NCI-H2171 (cell line): ENCODE data around the gene EPN2.

ENCODE experiments used
- DNase-seq: peaks from one replicate; lab custom pipeline; 2025; lab: John Stamatoyannopoulos, UW

Gene EPN2

DNA sequence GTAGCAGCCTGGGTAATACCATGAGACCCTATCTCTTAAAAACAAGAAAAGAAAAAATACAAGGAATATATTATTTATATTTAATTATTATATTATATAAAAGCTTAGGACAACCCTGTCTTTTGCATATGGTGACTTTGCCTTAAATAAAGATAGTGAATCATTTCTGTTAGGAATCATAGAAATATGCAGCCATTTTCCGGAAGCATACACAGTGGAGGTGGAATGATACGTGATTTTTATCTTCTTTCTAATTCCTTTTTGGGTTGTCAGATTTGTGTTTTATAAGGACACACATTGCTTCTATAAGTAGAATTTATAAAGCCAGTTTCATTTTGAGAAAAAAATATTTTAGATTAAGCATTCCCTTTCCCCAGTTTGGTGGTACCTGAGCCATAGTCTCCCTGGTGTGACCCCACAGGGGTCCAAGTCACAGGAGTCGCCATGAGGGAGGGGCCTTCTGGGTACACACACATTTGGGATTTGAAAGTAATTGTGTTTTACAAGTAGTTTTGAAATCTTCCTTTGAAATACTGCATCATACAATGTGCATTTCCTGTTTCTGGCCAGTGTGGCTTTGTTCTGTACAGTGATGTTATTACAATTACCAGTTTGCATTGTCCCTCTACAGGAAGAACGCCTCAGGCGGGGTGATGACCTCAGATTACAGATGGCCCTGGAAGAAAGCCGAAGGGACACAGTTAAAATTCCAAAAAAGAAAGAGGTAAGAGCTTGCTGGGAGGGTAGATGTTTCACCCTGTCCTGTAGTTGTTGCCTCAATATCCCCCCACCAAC lies 74.5 kb downstream of the EPN2 start:
- DNase-seq, result no peak

- DNase-seq, result no peak
These were observed 75.2 kb downstream of the EPN2 start for GRCh38 chr17:19312406-19312805.

DNA sequence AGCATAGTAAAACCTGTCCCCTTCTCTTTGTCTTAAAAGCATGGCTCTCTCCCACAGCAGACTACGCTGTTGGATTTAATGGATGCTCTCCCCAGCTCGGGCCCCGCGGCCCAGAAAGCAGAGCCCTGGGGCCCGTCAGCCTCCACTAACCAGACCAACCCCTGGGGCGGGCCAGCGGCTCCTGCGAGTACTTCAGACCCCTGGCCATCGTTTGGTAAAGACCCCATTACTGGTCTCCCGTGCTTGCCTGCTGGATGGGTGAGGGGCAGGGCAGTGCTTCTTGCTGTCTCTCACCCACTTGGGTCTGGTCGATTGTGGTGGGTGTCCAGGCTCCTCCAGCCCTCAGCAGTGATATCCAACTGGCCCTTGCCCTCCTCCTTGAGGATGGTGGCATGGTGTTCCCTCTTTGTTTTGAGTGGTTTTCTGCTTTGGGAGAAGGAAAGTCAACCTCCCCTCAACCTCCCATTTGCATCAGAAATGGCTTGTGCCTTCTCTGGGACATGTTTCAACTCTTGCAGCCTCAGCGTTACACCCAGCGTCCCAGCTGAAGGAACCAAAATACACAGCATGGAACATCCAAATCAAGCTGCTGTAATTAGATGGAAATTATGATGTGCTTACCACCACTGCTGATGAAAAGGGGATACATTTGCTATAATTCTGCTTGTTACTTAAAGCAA lies 76.0 kb downstream of the EPN2 start:
- no peak for DNase-seq

GRCh38 chr17:19313746-19314651 lies 76.8 kb downstream of the EPN2 start:
- DNase-seq, result no peak

DNA sequence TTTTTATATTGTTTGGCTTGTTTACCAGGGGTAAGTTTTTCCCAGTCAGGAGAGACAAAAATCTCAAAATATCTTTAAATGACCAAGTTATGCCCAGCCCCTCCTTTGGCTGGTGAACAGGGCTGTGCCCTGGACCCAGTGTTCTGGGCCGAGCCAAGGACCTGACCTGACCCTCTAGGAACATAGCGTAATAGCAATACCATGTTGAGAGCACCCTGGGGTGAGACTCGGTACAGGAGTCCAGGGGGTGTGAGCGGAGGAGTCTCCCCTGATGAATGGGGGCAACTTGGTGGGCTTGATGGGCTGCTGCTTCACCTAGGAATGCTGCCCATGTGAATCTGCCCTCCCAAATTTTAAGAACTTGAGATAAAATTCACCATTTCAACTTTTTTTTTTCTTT lies 77.9 kb downstream of the EPN2 start:
- DNase-seq, result no peak

DNA sequence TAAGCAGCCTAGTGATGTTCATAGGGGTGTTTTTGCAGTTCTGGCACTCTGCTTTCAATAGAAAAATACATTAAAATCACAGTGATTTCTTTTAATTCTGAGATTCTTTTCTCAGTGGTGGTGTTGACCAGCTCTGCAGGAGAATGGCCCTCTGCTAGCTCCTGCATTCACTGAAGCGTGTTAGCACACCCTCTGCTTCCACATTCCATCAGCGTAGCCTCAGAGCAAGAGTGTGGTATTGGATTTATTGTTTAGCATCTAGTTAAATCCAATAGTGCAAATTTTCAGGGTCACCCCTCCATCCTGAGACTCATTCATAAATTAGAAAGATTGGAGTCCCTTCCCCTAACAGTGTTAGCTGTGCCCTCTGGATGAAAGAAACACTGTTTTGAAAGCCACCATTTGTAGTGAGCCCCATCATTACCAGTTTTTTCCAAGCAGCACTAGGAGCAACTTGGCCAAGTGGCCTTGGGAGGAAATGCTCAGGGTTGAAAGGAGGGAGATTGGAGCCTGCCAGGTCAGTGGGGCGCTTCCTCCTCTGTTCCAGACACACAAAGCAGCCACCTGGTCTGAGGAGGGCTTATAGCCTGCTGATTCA lies 79.7 kb downstream of the EPN2 start:
- no peak for DNase-seq

- DNase-seq, result no peak
These were observed 80.4 kb downstream of the EPN2 start for GRCh38 chr17:19317359-19318095.

- DNase-seq, result no peak
These were observed 81.4 kb downstream of the EPN2 start for GRCh38 chr17:19318611-19319010.

DNA sequence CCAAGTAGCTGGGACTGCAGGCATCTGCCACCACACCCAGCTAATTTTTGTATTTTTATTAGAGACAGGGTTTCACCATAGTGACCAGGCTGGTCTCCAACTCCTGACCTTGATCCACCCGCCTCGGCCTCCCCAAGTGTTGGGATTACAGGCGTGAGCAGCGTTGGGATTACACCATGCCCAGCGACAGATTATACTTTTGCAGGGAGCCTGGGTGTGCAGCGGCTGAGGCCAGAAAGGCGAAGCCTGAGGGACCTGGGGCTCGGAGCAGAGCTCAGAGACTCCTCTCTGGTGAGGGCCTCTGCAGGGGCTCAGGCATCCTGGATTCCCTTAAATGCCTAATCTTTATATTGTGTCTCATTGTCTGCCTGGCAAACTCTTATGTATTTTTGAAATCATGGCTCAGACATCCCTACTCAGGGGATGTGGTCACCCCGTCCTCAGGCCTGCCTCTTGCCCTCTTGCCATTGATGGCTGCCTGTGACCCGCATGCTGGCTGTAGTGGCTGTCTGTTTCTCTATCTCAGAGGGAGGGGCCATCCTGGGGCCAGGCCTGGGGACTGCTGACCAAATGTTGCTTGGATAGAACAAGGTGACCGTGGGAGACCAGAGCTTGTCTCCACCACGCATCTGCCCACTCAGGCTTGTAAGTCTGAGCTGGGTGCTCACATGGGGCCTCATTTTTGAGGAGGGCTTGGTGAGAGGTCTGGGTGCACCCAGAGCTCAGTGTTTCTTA lies 82.8 kb downstream of the EPN2 start:
- DNase-seq, result no peak

- no peak for DNase-seq
These were observed 83.7 kb downstream of the EPN2 start for GRCh38 chr17:19320876-19321275.

DNA sequence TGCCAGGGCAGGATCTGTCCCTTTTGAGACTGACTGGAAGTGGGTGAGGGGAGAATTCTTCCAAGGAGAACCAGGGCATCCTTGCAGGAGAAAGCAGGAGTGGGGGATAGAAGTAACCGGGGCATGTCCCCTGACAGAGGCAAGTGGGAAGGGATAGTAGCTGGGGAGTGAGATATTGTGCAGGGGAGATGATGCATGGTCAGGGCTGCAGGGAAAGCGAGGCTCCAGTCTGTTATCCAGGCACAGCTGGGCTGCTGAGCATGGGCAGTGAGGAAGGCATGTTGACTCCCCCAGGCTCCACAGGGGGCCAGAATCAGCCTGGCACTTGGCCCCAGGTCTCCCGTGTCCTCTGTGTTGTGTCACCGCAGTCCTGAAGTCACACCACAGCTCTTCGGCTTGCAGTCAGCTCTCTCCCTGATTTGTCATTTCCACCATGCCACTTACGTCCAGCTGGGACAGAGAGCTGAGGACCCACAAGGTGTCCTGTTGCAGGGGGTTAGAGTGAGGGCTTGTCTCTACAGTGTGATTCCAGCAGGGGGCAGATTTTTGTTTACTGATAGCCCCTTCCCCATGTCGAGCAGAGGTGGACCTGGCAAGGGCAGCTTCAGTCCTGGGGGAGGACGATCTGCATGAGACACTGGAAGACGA lies 84.4 kb downstream of the EPN2 start:
- DNase-seq, result no peak

DNA sequence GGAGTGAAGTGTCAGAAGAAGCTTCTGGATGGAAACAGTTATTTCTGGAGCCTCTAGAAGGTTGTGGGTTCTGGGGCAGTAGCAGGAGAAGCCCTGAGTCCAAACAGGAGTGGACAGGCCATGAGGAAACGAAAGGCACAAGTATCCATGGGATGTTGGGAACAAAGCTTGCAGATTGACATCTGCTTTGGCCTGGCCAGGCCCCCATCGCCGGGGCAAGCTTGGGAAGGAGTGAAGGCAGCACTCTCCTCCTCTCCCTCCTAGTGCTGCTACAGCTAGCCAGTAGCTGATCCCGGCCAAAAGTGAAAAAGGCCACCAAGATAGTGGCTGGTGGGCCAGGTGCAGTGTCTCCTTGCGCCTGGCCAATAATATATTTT lies 85.0 kb downstream of the EPN2 start:
- DNase-seq, result no peak

GRCh38 chr17:19322861-19323260 lies 85.7 kb downstream of the EPN2 start:
- no peak for DNase-seq

DNA sequence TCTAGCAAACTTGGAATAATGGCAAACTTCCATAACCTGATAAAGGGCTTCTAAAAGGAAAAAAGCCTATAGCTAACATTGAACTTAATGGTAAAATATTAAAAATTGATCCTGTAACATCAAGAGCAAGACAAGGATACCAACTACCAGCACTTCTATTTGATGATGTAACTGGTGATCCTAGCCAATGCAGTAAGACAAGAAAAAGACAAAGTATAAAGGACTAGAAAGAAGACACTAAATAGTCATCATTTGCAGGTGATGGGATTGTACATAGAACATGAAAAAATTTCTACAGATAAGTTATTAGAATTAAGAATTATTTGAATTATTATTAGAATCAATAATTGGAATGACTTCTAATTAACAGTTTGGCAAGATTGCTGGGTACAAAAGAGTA lies 88.4 kb downstream of the EPN2 start:
- no peak for DNase-seq

DNA sequence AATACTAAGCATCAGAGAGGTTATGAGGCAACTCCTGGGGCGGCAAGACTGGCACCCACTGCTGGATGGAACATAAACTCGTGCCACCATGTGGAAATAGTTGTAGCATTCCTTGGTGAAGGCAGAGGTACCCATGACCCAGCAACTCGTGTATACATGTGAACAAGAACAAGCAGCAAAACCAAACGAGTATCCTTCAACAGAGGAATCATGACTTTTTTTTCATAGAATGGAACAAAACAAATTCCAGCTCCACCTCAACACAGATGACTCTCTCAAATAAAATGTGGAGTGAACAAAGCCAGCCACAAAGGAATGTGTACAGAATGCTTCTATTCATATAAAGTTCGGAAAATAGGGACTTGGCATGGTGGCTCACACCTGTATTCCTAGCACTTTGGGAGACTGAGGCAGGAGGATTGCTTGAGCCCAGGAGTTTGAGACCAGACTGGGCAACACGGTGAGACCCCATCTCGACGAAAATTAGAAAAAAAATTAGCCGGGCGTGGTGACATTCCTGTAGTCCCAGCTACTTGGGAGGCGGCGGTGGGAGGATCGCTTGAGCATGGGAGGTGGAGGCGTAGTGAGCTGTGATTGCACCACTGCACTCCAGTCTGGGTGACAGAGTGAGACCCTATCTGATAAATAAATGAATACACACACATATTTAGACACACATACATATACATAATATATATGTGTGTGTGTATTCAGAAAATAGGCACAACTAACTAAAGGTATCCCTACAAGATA lies 90.0 kb downstream of the EPN2 start:
- no peak for DNase-seq

DNA sequence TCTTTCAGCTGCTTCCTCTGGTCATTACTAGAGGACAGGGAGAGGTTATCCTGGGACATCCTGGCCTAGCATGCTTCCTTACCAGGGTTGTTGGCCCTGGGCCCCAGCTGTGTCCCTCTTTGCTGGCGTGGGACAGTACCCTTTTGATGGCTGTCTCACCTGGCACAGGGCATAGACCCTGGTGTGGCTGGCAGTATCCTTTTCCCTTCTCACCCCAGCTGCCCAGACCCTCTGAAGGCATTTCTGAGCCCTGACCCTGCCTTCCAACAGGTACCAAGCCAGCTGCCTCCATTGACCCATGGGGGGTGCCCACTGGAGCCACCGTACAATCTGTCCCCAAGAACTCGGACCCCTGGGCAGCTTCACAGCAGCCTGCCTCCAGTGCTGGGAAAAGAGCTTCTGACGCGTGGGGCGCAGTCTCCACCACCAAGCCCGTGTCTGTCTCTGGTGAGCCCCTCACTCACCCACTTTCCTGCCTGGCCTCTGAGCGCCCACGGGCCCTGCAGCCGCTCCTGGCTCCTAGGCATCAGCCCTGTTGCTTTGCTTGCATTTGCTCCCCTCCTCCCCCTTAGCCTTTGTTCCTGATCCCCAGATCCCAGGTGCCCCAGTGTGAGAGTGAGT lies 91.4 kb downstream of the EPN2 start:
- DNase-seq, result no peak

GRCh38 chr17:19329136-19329535 lies 92.0 kb downstream of the EPN2 start:
- DNase-seq, result no peak

- DNase-seq, result no peak
These were observed 92.7 kb downstream of the EPN2 start for GRCh38 chr17:19329839-19330238.

DNA sequence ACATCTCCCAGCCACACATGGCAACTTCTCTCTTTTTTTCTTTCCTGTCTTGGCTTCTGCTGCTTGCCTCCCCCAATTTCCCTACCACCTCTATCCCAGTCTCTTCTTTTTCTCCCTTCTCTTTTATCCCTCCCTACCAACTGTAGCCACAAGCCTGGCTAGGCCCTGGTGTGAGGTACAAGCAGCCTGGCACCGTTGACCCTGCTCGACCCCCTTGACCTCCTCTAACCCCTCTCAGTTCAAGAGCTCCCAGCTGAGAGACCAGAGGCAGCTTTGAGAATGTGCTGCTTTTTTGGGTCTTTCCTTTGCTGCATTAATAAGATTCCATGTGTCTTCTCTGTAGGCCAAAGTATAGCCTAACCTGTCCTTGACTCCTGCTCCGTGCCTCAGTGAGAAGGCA lies 93.1 kb downstream of the EPN2 start:
- no peak for DNase-seq
